NCI-H2227 (cell line): ENCODE measurements around the gene FAP.
A peak's percentile ranks its signal among the peaks of the same experiment; 100 is the strongest.

Experiments
- DNase-seq: peaks from one replicate; lab custom pipeline; 2025; ENCODE audit not compliant: unreplicated experiment; lab: John Stamatoyannopoulos, UW

FAP gene

DNA sequence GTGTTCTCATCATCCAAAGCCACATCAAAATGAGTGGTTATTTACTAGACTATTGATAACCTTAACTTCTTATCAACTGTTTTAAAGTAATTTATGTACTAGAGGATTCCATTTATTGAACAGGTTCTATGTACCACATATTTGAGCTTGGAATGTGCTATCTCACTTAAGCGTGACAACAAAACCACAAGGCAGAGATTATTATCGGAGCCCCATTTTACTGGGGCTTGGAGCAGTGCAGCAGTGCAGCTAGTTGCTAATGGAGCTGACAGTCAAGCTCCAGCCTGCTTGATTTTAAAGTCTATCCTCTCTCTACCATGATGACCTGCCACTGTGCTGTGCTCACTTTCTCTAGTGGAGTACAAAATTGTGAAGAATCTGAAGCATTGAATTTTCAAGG is 115.8 kb downstream of the FAP start:
- DNase-seq, result no peak

DNA sequence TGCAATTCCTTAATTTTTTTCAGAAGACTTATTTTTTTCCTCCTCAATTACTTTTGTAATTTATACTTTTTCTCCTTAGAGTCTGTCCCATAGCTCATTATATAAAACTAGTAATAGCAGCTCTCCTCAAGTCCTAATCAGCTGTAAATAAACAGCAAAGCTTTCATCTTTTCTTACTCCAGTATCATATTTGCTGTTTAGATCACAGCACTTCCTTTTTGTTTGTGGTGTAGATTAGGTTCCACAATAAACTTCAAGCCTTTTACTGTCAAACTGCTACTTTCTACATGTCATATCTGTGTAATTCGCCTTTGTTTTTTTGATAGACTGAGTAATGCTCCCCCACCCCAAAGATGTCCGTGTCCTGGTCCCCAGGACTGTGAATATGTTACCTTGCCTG is 116.7 kb downstream of the FAP start:
- DNase-seq, result no peak

GRCh38 chr2:162126111-162126519 is 117.1 kb downstream of the FAP start:
- no peak for DNase-seq

DNA sequence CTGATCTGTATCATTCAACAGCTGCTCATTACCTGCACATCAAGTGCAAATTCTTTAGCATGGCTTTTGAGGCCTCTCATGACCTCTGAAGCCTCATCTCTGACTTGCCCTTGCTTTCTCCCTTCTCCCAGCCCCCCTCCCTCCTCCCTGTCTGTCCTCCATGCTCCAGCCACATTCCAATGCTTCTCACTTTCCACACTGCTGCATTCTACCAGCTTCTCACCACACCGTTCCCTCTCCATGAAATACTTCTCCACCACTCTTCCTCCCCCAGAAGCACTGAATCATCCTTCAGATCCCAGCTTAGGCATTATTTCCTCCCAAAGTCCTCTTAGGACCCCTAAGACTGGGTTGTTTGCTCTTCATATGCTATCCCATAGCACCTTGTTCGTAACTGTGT is 118.1 kb downstream of the FAP start:
- DNase-seq, result no peak

- peak; percentile 85 for DNase-seq
These were observed 119.2 kb downstream of the FAP start for GRCh38 chr2:162123806-162124758.
